H1 (cell line): ENCODE results near the gene TSPAN15. TPM values are rescaled to one million over a fixed set of nuclear protein-coding genes. Genes with fewer than 3 reads are reported as not detected.

Experiments used
- EZH2 ChIP-seq: fragments of 200-600 bp; sonication (generic); IDR thresholded peaks from 2 replicates; pipeline ENCODE4 v1.7.1; 2012; ENCODE audit warnings: low read depth, mild to moderate bottlenecking, moderate library complexity, low read length, inconsistent platforms; ENCODE audit not compliant: severe bottlenecking
- RNF2 ChIP-seq: fragments of 200-900, 300-1000 bp; sonication (generic); IDR thresholded peaks from 2 replicates; pipeline ENCODE4 v1.7.1; 2016; ENCODE audit warnings: borderline replicate concordance, low read depth, mild to moderate bottlenecking, antibody characterized with exemption, low read length; ENCODE audit not compliant: poor library complexity, severe bottlenecking; ENCODE audit errors: missing control alignments
- RXRA ChIP-seq: IDR thresholded peaks from 2 replicates; pipeline ENCODE4 v1.6.1; 2011; ENCODE audit warnings: low read depth, mild to moderate bottlenecking, low read length, moderate library complexity; ENCODE audit not compliant: insufficient read depth
- SAP30 ChIP-seq: fragments of 300-600 bp; sonication (generic); IDR thresholded peaks from 2 replicates; pipeline ENCODE4 v1.7.1; 2012; ENCODE audit warnings: low read length, moderate library complexity, mild to moderate bottlenecking, inconsistent platforms; ENCODE audit not compliant: insufficient read depth, insufficient replicate concordance
- YY1 ChIP-seq: IDR thresholded peaks from 2 replicates; pipeline ENCODE4 v1.6.1; 2011; ENCODE audit warnings: low read depth, mild to moderate bottlenecking, low read length
- polyA plus RNA-seq, 7 experiments: library from polyadenylated mRNA; depleted of rRNA in 3 of 7; stranded (reverse) in 5 of 7; unstranded in 2 of 7; fragments of >200 nt in 5 of 7; fragments of 200-250 nt in 2 of 7; gene quantifications; 1 replicate in 5 of 7; 2 replicates in 1 of 7; 4 replicates in 1 of 7; pipeline versions ENCODE4 v1.2.1 to v1.2.3, GENCODE V29; 2011 to 2013; ENCODE audit warnings: missing spikeins in 2 of 7, mixed read lengths in 2 of 7
- total RNA-seq: library from RNA; stranded (reverse); fragmentation: NEBNext Ultra II Directional; extraction: Animal tissue kit (Norgen Biotek cat#: 25700); gene quantifications from 2 replicates; pipeline ENCODE4 v1.2.1, GENCODE V29; 2021

The TSPAN15 gene
- total and polyA plus RNA-seq, 2 of the 8 experiments (the other 6 are each of a cell fraction or from before 2014, with no cell fraction given) = 9.7 to 20.0 TPM

DNA sequence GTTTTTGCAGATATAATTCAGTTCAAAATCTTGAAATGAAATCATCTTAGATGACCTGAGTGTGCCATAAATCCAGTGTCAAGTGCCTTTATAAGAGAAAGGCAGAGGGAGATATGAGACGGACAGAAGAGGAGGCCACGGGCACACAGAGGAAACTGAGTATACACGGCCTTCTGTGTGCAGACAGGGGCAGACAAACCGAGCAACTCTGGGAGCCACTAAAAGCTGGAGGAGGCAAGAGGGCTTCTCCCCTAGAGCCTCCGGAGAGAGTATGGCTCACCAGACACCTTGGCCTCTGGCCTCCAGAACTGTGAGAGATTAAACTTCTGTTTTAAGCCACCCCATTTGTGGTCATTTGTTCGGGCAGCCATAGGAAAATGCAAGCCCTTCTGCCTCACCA lies 12.6 kb downstream of the TSPAN15 start (continued):
- no peak for TF ChIP-seq RNF2
- no peak for TF ChIP-seq YY1
- TF ChIP-seq EZH2 = no peak
- TF ChIP-seq SAP30 = no peak
- no peak for TF ChIP-seq RXRA
